Neural cell (in vitro differentiated cells): Measurements from ENCODE around the gene GPR18.

Experiments used
- CTCF ChIP-seq: fragments of 450-650 bp; IDR thresholded peaks from 2 replicates; pipeline ENCODE4 v1.5.1; 2014; ENCODE audit warnings: antibody characterized with exemption, mild to moderate bottlenecking, moderate library complexity; ENCODE audit not compliant: poor library complexity, severe bottlenecking
- MXI1 ChIP-seq: fragments of 450-650 bp; conservative IDR thresholded peaks from 2 replicates; pipeline ENCODE4 v1.6.1; 2014; ENCODE audit warnings: antibody characterized with exemption, mild to moderate bottlenecking; ENCODE audit not compliant: poor library complexity, severe bottlenecking
- POLR2AphosphoS5 ChIP-seq: IDR thresholded peaks from 2 replicates; pipeline ENCODE4 v1.6.1; 2012
- RAD21 ChIP-seq: fragments of 450-650 bp; conservative IDR thresholded peaks from 2 replicates; pipeline ENCODE4 v1.6.1; 2014; ENCODE audit warnings: antibody characterized with exemption, mild to moderate bottlenecking, moderate library complexity

- TF ChIP-seq CTCF (no peak), POLR2AphosphoS5 (no peak), MXI1 (no peak), RAD21 (no peak)
These were observed 43.9 kb downstream of the GPR18 start for GRCh38 chr13:99214232-99214631.
